ENCODE data around the gene KRT83. TPM values are rescaled to one million over a fixed set of nuclear protein-coding genes. Genes with fewer than 3 reads are reported as not detected.

Gene KRT83
- total RNA-seq, 2 donors from 2014 or later: 0.74 TPM; not detected in 1

DNA sequence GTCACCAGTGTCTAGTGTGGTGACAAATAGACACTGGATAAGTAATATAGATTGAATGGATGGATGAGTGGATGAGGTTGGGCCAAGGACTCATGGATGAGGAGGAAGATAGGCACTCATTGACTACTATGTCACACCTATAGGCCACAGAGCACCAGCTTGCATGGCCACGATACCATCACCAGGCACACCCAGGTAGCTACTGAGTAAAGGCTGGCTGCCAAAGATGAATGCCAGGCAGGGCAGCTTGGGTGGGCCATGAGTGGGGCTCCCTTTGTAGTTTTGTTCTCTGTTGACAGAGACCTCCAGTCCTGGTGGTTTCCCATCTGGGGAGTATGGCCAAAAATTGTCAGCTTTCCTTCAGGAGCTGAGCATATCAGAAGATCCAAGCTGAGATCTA is 11.2 kb upstream of the KRT83 start:
- 100% methylated on average over 1 of the region's 1 CpG for WGBS
- no peak for DNase-seq (ENCODE audit: low spot score)
- intact Hi-C loops (cut with DNase I): no loop called here
- no peak overlapping the region for H3K27ac ChIP-seq
- H3K27me3 ChIP-seq (replicated peaks; ENCODE audit: insufficient read depth): no peaks in the 10 kb centered on the region
- no peak overlapping the region for H3K4me3 ChIP-seq
- H3K36me3 ChIP-seq: no peaks in the 10 kb centered on the region
- TF ChIP-seq, protein P1, sequence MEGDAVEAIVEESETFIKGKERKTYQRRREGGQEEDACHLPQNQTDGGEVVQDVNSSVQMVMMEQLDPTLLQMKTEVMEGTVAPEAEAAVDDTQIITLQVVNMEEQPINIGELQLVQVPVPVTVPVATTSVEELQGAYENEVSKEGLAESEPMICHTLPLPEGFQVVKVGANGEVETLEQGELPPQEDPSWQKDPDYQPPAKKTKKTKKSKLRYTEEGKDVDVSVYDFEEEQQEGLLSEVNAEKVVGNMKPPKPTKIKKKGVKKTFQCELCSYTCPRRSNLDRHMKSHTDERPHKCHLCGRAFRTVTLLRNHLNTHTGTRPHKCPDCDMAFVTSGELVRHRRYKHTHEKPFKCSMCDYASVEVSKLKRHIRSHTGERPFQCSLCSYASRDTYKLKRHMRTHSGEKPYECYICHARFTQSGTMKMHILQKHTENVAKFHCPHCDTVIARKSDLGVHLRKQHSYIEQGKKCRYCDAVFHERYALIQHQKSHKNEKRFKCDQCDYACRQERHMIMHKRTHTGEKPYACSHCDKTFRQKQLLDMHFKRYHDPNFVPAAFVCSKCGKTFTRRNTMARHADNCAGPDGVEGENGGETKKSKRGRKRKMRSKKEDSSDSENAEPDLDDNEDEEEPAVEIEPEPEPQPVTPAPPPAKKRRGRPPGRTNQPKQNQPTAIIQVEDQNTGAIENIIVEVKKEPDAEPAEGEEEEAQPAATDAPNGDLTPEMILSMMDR (IDR thresholded peaks at IDR 0.05): no peak
- TF ChIP-seq POLR2A (IDR thresholded peaks at IDR 0.05): no peak
- TF ChIP-seq POLR2AphosphoS5 (IDR thresholded peaks at IDR 0.05): no peak
- H3K9me3 ChIP-seq: no peaks in the 10 kb centered on the region
- no peaks in the 10 kb centered on the region for H3K4me1 ChIP-seq (replicated peaks)

DNA sequence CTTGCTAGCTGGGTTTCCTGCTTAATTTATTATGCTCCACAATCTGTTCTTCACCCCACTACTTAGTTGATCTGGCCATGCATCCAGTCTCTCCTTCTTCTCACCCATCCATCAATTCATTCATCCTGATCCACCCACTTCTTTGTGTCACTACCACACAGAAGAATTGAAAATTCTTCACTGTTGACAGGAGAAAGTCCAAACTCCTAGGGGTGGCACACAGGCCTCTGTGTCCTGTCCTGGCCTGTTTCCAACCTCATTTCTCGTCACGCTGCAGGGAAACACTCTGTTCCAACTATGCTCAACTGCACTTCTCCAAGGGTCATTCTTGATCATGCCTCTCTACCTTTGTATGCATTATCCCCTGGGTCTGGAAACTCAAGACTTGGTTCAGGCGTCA is 10.6 kb upstream of the KRT83 start:
- Histone ChIP-seq H3K4me3 (no peak overlapping the region), H3K27ac (no peak overlapping the region), H3K36me3 (no peaks in the 10 kb centered on the region), H3K27me3 (replicated peaks; ENCODE audit: insufficient read depth) (no peaks in the 10 kb centered on the region), H3K4me1 (replicated peaks) (no peaks in the 10 kb centered on the region), H3K9me3 (no peaks in the 10 kb centered on the region)
- intact Hi-C loops (cut with DNase I): no loop called here
- TF ChIP-seq, protein P1 (IDR thresholded peaks at IDR 0.05): no peak
- TF ChIP-seq POLR2AphosphoS5 (IDR thresholded peaks at IDR 0.05): no peak
- TF ChIP-seq POLR2A (IDR thresholded peaks at IDR 0.05): no peak
- WGBS: 89% methylated on average over 3 of the region's 3 CpGs
- no peak for DNase-seq (ENCODE audit: low spot score)

DNA sequence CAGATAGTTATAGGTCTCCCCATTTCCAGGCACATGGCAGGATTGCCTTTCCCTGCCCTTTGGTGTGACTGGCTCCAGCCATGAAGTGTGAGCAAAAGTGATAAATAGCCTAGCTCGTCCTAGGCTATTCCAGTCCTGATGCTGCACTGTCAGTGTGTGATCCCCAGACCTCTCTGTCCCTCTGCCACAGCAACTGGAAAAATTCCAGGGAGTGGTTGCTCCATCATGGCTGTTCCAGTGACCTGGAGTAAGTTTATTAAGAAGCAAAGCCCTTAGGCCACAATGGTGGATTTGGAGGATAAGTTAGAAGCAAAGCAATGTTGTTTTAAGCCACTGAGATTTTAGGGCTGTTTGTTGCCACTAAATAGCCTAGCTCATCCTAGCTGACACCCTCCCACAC is 9.8 kb upstream of the KRT83 start:
- intact Hi-C loops (cut with DNase I): no loop called here
- Histone ChIP-seq H3K9me3 (no peaks in the 10 kb centered on the region), H3K4me1 (replicated peaks) (no peaks in the 10 kb centered on the region), H3K27ac (no peak overlapping the region), H3K36me3 (no peaks in the 10 kb centered on the region), H3K4me3 (no peak overlapping the region), H3K27me3 (replicated peaks; ENCODE audit: insufficient read depth) (no peaks in the 10 kb centered on the region)
- WGBS: 94% methylated on average over 1 of the region's 1 CpG
- DNase-seq (ENCODE audit: low spot score): no peak
- no peak for TF ChIP-seq POLR2AphosphoS5 (IDR thresholded peaks at IDR 0.05)
- TF ChIP-seq, protein P1 (IDR thresholded peaks at IDR 0.05): no peak
- no peak for TF ChIP-seq POLR2A (IDR thresholded peaks at IDR 0.05)

DNA sequence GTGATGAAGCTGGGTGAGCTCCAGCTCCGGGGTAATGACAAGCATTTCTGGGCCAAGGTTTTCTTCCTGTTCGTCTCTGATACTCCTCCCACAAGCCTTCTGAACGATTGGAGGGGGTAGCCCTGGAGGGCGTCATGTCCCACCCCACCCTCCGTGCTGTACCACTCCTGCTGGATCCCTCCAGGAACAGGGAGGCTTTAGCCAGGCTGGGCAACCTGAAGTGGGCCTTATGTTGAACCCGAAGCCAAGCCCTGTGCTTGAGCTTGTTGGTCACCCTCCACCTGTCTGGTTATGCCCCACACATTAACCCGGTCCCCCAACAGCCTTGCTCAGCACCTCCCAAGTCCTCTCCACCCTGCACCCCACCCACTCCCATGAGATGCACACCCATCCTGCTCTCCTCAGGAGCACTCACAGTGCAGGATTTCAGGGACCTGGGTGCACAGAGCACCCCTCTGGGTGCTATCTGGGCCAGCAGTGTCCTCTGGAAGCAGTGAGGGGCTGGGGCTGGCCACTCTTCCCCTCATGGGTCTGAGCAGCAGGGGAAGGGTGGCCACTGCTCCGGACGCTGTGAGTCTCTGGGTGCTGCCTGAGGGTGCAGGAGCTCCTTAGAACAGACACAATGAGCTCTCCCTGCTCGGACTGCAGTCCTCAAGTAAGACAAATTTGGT is 6.8 kb upstream of the KRT83 start:
- intact Hi-C loops (cut with DNase I): loop anchor here (2.0 to 5.0 kb wide), 3 partner anchors 51 to 171 kb away; no protein-coding TSS in a partner anchor
- no peak for DNase-seq (ENCODE audit: low spot score)
- 68% methylated on average over 10 of the region's 10 CpGs for WGBS

More for the DNA sequence above, 6.8 kb upstream of the KRT83 start:
- no peak for TF ChIP-seq POLR2AphosphoS5 (IDR thresholded peaks at IDR 0.05)
- TF ChIP-seq, protein P1 (IDR thresholded peaks at IDR 0.05): no peak
- no peak for TF ChIP-seq POLR2A (IDR thresholded peaks at IDR 0.05)
- Histone ChIP-seq H3K4me1 (replicated peaks) (no peaks in the 10 kb centered on the region), H3K27me3 (replicated peaks; ENCODE audit: insufficient read depth) (no peaks in the 10 kb centered on the region), H3K36me3 (no peaks in the 10 kb centered on the region), H3K9me3 (no peaks in the 10 kb centered on the region), H3K4me3 (no peak overlapping the region), H3K27ac (no peak overlapping the region)

All from prostate gland (tissue), 2 donors.